GM12892 (cell line): ENCODE measurements around the gene DCLRE1B.

Source experiments
- DNase-seq: peaks from one replicate; pipeline ENCODE4 v3.0.0; 2011; ENCODE audit not compliant: insufficient read length
- FAIRE-seq: peaks from 2 replicates; lab custom pipeline; 2011; peaks lifted over from hg19 to GRCh38; lab: Jason Lieb, UNC
- POLR2A ChIP-seq: IDR thresholded peaks from 2 replicates; pipeline ENCODE4 v1.6.1; 2011; ENCODE audit warnings: low read depth, low read length, control low read depth
- POLR2AphosphoS5 ChIP-seq: IDR thresholded peaks from 2 replicates; pipeline ENCODE4 v1.6.1; 2011; ENCODE audit warnings: low read depth, low read length, control low read depth
- TAF1 ChIP-seq: IDR thresholded peaks from 2 replicates; pipeline ENCODE4 v1.6.1; 2011; ENCODE audit warnings: low read depth, mild to moderate bottlenecking, control low read depth, low read length, borderline replicate concordance

Gene DCLRE1B

DNA sequence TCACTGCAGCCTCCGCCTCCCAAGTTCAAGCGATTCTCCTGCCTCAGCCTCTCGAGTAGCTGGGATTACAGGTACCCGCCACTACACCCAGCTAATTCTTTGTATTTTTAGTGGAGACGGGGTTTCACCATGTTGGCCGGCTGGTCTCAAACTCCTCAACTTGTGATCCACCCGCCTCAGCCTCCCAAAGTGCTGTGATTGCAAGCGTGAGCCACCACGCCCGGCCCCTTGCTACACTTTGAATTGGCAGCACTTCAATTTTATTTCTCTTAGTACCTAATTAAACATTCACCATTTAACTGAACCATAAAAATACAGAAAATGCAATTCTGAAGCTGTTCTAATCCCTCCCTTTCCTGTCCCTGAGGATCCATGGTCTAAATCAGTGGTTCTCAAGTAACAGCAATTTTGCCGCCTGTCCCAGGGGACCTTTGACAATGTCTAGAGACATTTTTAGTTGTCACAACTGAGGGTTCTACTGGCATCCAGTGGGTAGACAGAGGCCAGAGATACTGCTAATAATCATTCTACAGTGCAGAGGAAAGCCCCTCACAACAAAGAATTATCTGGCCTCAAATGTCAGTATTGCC is 13.4 kb upstream of the DCLRE1B start:
- FAIRE-seq, result no peak

DNA sequence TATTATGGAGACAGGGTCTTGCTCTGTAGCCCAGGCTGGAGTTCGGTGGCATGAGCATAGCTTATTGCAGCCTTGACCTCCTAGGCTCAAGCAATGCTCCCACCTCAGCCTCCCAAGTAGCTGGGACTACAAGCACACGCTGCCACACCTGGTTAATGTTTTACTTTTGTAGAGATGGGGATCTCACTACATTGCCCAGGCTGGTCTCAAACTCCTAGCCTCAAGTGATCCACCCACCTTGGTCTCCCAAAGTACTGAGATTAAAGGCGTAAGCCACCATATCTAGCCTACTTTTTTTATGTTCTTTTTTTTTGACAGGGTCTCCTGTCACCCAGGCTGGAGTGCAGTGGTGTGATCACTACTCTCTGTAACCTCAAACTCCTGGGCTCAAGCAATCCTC is 11.9 kb upstream of the DCLRE1B start:
- TF ChIP-seq POLR2AphosphoS5 (no peak), TAF1 (no peak), POLR2A (no peak)
- no peak for DNase-seq
- FAIRE-seq, result no peak

More for the DNA sequence above, 13.4 kb upstream of the DCLRE1B start:
- no peak for DNase-seq
- no peak for TF ChIP-seq POLR2A
- TF ChIP-seq TAF1, result no peak
- no peak for TF ChIP-seq POLR2AphosphoS5

- no peak for FAIRE-seq
- TF ChIP-seq TAF1, result no peak
- no peak for DNase-seq
These were observed 10.0 kb upstream of the DCLRE1B start for GRCh38 chr1:113895098-113895497.

DNA sequence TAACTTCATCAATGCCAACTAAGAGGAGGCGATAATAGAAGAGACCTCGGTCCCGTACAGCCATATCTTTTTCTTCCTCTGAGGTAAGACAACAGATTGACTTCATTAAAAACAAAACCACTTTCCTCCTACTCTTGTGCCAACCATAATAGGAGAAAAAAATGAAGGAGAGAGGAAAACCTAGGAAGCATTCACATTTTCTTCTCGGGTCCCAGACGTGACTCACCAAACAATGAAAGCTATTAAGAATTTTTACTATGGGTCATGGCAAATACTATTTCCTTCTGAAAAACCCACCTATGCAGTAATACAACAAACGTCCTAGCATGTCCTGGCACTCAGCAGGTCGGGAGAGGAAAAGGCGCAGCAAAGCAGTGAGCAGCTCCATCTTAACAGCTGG is 9.2 kb upstream of the DCLRE1B start:
- FAIRE-seq (no peak), DNase-seq (no peak)
- no peak for TF ChIP-seq POLR2AphosphoS5
- no peak for TF ChIP-seq TAF1
- TF ChIP-seq POLR2A, result no peak

GRCh38 chr1:113898241-113898814 is 6.8 kb upstream of the DCLRE1B start:
- DNase-seq, result no peak
- no peak for FAIRE-seq
- TF ChIP-seq TAF1 (no peak), POLR2AphosphoS5 (no peak), POLR2A (no peak)

DNA sequence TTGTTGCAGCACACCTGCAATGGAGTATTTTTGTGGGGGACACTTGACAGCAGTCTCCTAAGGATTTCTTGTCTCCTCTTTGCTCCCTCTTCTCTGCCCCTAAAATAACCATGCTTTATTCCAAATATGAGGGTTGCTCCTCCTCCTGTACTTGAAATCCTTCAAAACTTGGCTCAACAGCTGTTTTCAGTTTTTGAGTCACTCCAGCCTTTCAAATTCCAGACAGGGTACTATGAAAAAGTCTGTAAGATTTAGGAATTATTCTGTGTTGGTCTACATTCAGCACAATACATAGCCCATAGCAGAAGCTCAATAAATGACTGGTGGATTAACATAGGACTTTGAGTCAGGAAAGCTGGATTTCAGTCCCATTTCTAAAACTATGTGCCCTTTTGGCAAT is 6.0 kb upstream of the DCLRE1B start:
- DNase-seq (no peak), FAIRE-seq (no peak)
- no peak for TF ChIP-seq POLR2A
- TF ChIP-seq POLR2AphosphoS5, result no peak
- TF ChIP-seq TAF1, result no peak

DNA sequence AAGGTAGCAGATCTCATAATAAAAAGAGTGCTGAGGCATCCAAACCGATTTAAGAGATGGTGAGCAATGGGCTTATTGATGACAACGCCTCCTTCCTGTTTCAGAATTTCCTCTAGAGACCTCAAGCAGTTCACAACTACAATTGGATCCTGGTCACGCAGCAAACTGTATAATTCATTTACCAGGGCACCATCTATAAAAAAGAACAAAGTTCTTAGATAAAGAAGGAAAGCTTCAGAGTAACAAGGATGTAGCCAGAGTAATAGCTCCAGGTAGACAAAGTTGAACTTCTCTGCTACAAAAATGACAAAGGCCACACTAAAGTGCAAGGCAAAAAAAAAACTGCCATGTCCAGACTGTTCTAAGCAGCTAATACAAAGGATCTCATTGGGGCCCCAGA is 3.9 kb upstream of the DCLRE1B start:
- no peak for FAIRE-seq

DNA sequence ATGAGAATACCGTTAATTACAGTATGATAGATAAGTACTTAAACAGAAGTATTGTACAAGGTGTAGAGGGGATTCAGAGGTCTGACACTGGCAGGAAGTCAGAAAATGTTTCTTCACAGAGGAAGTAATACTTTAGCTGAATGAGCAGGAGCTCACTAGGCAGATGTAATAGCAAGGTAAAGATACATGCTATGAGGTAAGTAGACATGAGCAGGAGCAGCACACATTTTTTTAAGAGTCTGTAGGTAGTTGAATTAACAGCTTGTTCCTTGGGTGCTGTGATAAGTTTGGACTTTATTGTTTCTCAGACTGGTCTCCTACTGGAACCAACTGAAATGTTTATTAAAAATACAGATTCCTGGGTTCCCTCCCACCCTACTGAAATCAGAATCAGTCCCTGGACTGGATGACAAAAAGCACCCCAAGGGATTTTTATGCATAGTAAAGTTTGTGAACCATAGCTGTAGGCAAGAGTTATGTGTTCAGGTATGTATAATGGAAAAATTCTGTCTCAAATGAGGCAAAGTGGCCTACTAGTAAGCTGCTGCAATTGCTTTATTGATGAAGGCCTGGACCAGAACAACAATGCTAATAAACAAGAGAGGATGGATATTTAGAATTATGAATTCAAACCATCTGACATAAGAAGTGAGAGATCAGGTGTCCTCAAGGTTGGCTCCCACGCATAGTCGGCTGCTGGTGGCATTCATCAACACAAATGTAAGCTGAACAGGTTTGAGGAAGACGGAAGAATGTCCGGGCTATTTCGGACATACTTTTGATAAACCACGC is 1.4 kb upstream of the DCLRE1B start:
- TF ChIP-seq POLR2A, result no peak
- TF ChIP-seq TAF1, result no peak
- TF ChIP-seq POLR2AphosphoS5, result no peak
- FAIRE-seq, result no peak
- no peak for DNase-seq

More for the DNA sequence above, 3.9 kb upstream of the DCLRE1B start:
- DNase-seq, result no peak
- TF ChIP-seq TAF1 (no peak), POLR2AphosphoS5 (no peak), POLR2A (no peak)

DNA sequence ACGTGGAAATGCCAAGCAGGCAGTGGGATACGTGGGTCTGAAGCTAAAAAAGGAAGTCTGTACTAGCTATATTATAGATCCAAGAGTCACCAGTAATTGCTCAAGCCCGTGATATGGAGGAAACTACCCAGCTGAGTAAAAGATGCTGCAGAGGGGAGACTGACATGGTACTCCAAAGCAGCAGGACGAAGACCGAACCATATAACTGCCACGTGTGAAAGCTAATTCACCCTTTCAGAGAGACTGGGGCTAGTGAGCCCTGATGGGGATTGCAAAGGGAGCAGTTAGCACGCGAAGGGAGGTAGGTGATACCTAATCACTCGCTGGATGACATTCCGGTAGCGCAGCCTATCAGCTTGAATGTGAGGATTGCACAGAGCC is 843 bp upstream of the DCLRE1B start:
- TF ChIP-seq TAF1 (no peak), POLR2AphosphoS5 (no peak), POLR2A (no peak)
- FAIRE-seq, result no peak
- DNase-seq, result no peak

GRCh38 chr1:113905435-113905861 is 322 bp downstream of the DCLRE1B start:
- FAIRE-seq, result no peak
- no peak for TF ChIP-seq POLR2A
- no peak for TF ChIP-seq POLR2AphosphoS5
- TF ChIP-seq TAF1, result 0 out of 2 replicates have a peak, but pooled peaks have one; percentile 5
- peak; percentile 30 for DNase-seq

DNA sequence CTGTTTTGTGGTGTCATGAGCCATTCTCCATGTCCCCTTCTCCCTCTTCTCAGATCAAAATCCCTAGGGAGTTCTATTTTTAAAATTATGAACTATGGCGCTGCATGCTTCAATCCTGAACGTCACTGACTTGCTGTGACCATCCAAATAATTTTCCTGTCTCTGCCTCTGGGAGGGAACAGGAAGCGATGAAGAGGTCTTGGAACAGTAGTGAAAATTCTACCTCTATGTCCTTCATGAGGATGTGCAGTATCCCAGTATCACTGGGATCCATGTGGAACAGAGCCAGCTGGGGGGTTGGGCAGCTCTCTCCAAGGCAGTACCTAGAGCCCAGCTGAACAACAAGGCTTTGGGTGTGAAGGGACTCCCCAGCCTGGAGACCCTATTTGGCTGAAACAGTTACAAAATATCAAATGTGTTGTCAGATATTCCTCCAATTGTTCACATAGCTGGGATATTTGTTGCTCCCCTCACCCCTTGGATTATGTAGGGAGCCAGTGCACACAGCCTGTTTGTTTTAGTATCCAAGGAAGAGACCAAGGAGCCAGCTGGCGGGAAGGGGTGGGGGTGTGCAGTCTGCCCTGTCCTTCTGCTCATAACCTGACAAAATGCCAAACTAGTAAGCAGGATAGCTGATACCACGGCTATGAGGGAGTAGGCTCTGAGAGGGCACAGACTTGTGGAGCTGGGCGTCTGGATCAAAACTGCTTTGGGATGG is 7.6 kb downstream of the DCLRE1B start:
- DNase-seq (no peak), FAIRE-seq (no peak)
- TF ChIP-seq POLR2AphosphoS5, result no peak
- TF ChIP-seq POLR2A, result no peak
- no peak for TF ChIP-seq TAF1

- no peak for TF ChIP-seq POLR2A
- TF ChIP-seq POLR2AphosphoS5, result no peak
- no peak for TF ChIP-seq TAF1
- DNase-seq (no peak), FAIRE-seq (no peak)
These were observed 8.2 kb downstream of the DCLRE1B start for GRCh38 chr1:113913312-113913668.
